HepG2 (cell line): ENCODE measurements around the gene MAPRE3. TPM values are rescaled to one million over a fixed set of nuclear protein-coding genes. Genes with fewer than 3 reads are reported as not detected.

ENCODE experiments used
- ARNT2 ChIP-seq: sonication (generic); formaldehyde crosslinking; IDR thresholded peaks from 2 replicates; pipeline ENCODE4 v1.8.0; 2022; ENCODE audit warnings: mild to moderate bottlenecking, low read depth, missing genetic modification reagents, moderate library complexity
- CC2D1A ChIP-seq: sonication (generic); formaldehyde crosslinking; IDR thresholded peaks from 2 replicates; pipeline ENCODE4 v1.8.1; 2023; ENCODE audit warnings: mild to moderate bottlenecking, missing genetic modification reagents
- CTCF ChIP-seq: sonication (generic); formaldehyde crosslinking; IDR thresholded peaks from 2 replicates; pipeline ENCODE4 v1.5.0; 2020; ENCODE audit warnings: mild to moderate bottlenecking, missing genetic modification reagents, moderate library complexity
- DRAP1 ChIP-seq: IDR thresholded peaks from 2 replicates; pipeline ENCODE4 v1.6.1; 2016; ENCODE audit warnings: missing genetic modification reagents, missing compliant biosample characterization
- FOXC1 ChIP-seq: sonication (generic); formaldehyde crosslinking; IDR thresholded peaks from 2 replicates; pipeline ENCODE4 v1.8.0; 2022; ENCODE audit warnings: mild to moderate bottlenecking, missing genetic modification reagents, borderline replicate concordance
- FOXK2 ChIP-seq: fragments of 450-650 bp; IDR thresholded peaks from 2 replicates; pipeline ENCODE4 v1.6.1; 2016
- GPN1 ChIP-seq: sonication (generic); formaldehyde crosslinking; IDR thresholded peaks from 2 replicates; pipeline ENCODE4 v1.5.1; 2020; ENCODE audit warnings: missing genetic modification reagents, borderline replicate concordance
- HDAC6 ChIP-seq: fragments of 200-600 bp; sonication (generic); IDR thresholded peaks from 2 replicates; pipeline ENCODE4 v1.7.0; 2017; ENCODE audit warnings: mild to moderate bottlenecking, antibody characterized with exemption, low read length, low read depth
- KLF13 ChIP-seq: sonication (generic); formaldehyde crosslinking; IDR thresholded peaks from 2 replicates; pipeline ENCODE4 v1.4.0; 2020; ENCODE audit warnings: mild to moderate bottlenecking, missing genetic modification reagents
- NFE2L1 ChIP-seq: sonication (generic); formaldehyde crosslinking; IDR thresholded peaks from 2 replicates; pipeline ENCODE4 v1.4.0; 2020; ENCODE audit warnings: missing genetic modification reagents, mild to moderate bottlenecking, borderline replicate concordance
- NFRKB ChIP-seq: fragments of 450-650 bp; IDR thresholded peaks from 2 replicates; pipeline ENCODE4 v1.6.1; 2017
- NR2C2 ChIP-seq: sonication (generic); formaldehyde crosslinking; IDR thresholded peaks from 2 replicates; pipeline ENCODE4 v1.4.0; 2020; ENCODE audit warnings: missing genetic modification reagents, mild to moderate bottlenecking, moderate library complexity, borderline replicate concordance
- RAD51 ChIP-seq: fragments of 450-650 bp; IDR thresholded peaks from 2 replicates; pipeline ENCODE4 v1.6.1; 2016; ENCODE audit warnings: borderline replicate concordance
- RBAK ChIP-seq: sonication (generic); formaldehyde crosslinking; IDR thresholded peaks from 2 replicates; pipeline ENCODE4 v1.5.1; 2020; ENCODE audit warnings: mild to moderate bottlenecking, missing genetic modification reagents
- TERF1 ChIP-seq: sonication (generic); formaldehyde crosslinking; IDR thresholded peaks from 2 replicates; pipeline ENCODE4 v1.8.0; 2022; ENCODE audit warnings: mild to moderate bottlenecking, missing genetic modification reagents, moderate library complexity
- XRCC5 ChIP-seq: fragments of 200-400 bp; formaldehyde crosslinking; optimal IDR thresholded peaks from 2 replicates; pipeline ENCODE3; 2017; ENCODE audit warnings: mild to moderate bottlenecking, low read length
- ZEB1 ChIP-seq: IDR thresholded peaks from 2 replicates; pipeline ENCODE4 v1.6.1; 2012; ENCODE audit warnings: mild to moderate bottlenecking, low read depth, inconsistent platforms; ENCODE audit not compliant: insufficient replicate concordance
- ZFY ChIP-seq: sonication (generic); formaldehyde crosslinking; IDR thresholded peaks from 2 replicates; pipeline ENCODE4 v1.4.0; 2020; ENCODE audit warnings: missing genetic modification reagents
- ZIK1 ChIP-seq: sonication (generic); formaldehyde crosslinking; IDR thresholded peaks from 2 replicates; pipeline ENCODE4 v1.5.0; 2020; ENCODE audit warnings: mild to moderate bottlenecking, low read depth, missing genetic modification reagents, borderline replicate concordance
- ZNF17 ChIP-seq: sonication (generic); formaldehyde crosslinking; IDR thresholded peaks from 2 replicates; pipeline ENCODE4 v1.5.0; 2020; ENCODE audit warnings: mild to moderate bottlenecking, missing genetic modification reagents
- ZNF335 ChIP-seq: sonication (generic); formaldehyde crosslinking; IDR thresholded peaks from 2 replicates; pipeline ENCODE4 v1.4.0; 2020; ENCODE audit warnings: missing genetic modification reagents
- ZNF512 ChIP-seq: sonication (generic); formaldehyde crosslinking; IDR thresholded peaks from 2 replicates; pipeline ENCODE4 v1.4.0; 2020; ENCODE audit warnings: mild to moderate bottlenecking, missing genetic modification reagents
- ZNF513 ChIP-seq: sonication (generic); formaldehyde crosslinking; conservative IDR thresholded peaks from 2 replicates; pipeline ENCODE4 v1.5.0; 2020; ENCODE audit warnings: missing genetic modification reagents
- ZNF776 ChIP-seq: sonication (generic); formaldehyde crosslinking; IDR thresholded peaks from 2 replicates; pipeline ENCODE4 v1.4.0; 2020; ENCODE audit warnings: mild to moderate bottlenecking, missing genetic modification reagents
- polyA plus RNA-seq, 8 experiments: library from polyadenylated mRNA; depleted of rRNA in 3 of 8; stranded (reverse) in 7 of 8; unstranded in 1 of 8; fragments of >200 nt; fragmentation: Illumina TruSeq in 4 of 8; extraction: Trizol in 4 of 8; gene quantifications; 2 replicates each; pipeline versions ENCODE4 v1.2.1 to v1.2.3, GENCODE V29; 2011 to 2016; ENCODE audit warnings: low read depth in 4 of 8, missing spikeins in 1 of 8, mixed read lengths in 1 of 8; ENCODE audit not compliant: insufficient read depth in 1 of 8
- total RNA-seq, 5 experiments: library from RNA; depleted of rRNA; stranded (reverse); fragments of >200 nt; fragmentation: Illumina TruSeq; extraction: Trizol; gene quantifications; 2 replicates each; pipeline ENCODE4 v1.2.3, GENCODE V29; 2016; ENCODE audit warnings: low read depth in 1 of 5

The MAPRE3 gene
- total and polyA plus RNA-seq, 2 of the 13 experiments (the other 11 are each of a cell fraction or from before 2014, with no cell fraction given) = 0.31 to 0.91 TPM

- TF ChIP-seq ZNF512 (no peak), NFE2L1 (CRISPR knock-in tag) (no peak; the same call in 1 of the 2 replicates), HDAC6 (no peak), ZNF335 (CRISPR knock-in tag) (peak; percentile 93), DRAP1 (CRISPR knock-in tag) (peak; percentile 67), XRCC5 (peak; percentile 85), ZFY (peak; percentile 98), ZNF513 (peak; percentile 74; the same call in 1 of the 2 replicates), NFRKB (no peak), NR2C2 (peak; percentile 80), FOXK2 (no peak), ZNF17 (CRISPR knock-in tag) (no peak), RBAK (CRISPR knock-in tag) (no peak), ARNT2 (peak; percentile 87), KLF13 (no peak), CC2D1A (CRISPR knock-in tag) (no peak), ZIK1 (peak; percentile 82; the same call in 1 of the 2 replicates), FOXC1 (no peak; the same call in 1 of the 2 replicates), ZEB1 (no peak), GPN1 (CRISPR knock-in tag) (peak; percentile 0; the same call in 1 of the 2 replicates), TERF1 (CRISPR knock-in tag) (no peak), RAD51 (no peak), CTCF (CRISPR knock-in tag) (peak; percentile 6; the same call in 1 of the 2 replicates), ZNF776 (CRISPR knock-in tag) (no peak)
These were observed 62.2 kb downstream of the MAPRE3 start, which contains the start of gene TMEM214 (continued) for GRCh38 chr2:27032495-27033252.
